ENCODE results near the gene PKM.

DNA sequence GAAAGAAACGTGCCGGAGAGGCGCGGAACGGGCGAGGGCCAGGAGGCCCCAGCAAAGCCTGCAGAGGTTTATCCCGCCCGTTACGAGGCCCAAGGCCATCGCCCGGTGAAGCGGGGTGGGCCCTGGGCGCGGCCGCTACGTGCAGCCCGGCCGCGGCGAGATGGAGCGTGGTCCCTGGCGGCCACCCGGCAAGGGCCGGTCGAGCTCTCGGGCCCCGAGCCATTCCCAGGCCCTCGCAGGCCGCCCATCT lies 1.1 kb downstream of the PKM start:
- TF ChIP-seq, protein P1, sequence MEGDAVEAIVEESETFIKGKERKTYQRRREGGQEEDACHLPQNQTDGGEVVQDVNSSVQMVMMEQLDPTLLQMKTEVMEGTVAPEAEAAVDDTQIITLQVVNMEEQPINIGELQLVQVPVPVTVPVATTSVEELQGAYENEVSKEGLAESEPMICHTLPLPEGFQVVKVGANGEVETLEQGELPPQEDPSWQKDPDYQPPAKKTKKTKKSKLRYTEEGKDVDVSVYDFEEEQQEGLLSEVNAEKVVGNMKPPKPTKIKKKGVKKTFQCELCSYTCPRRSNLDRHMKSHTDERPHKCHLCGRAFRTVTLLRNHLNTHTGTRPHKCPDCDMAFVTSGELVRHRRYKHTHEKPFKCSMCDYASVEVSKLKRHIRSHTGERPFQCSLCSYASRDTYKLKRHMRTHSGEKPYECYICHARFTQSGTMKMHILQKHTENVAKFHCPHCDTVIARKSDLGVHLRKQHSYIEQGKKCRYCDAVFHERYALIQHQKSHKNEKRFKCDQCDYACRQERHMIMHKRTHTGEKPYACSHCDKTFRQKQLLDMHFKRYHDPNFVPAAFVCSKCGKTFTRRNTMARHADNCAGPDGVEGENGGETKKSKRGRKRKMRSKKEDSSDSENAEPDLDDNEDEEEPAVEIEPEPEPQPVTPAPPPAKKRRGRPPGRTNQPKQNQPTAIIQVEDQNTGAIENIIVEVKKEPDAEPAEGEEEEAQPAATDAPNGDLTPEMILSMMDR (IDR thresholded peaks at IDR 0.05), result no peak
- no peak for TF ChIP-seq POLR2AphosphoS5 (IDR thresholded peaks at IDR 0.05)
- no peak for TF ChIP-seq EP300 (IDR thresholded peaks at IDR 0.05)

All from upper lobe of left lung (tissue), 4 donors.